ENCODE results near the gene SLIT3.
"Not testable (repeated sequence)": the region's sequence is repeated elsewhere in the genome, so short reads cannot be mapped to it uniquely, and the experiment has no call there.

Gene SLIT3

GRCh38 chr5:169152453-169152852 lies 148.5 kb downstream of the SLIT3 start:
- Mint-ChIP-seq H3K27me3 (no peaks in the 10 kb centered on the region), H3K36me3 (no peaks in the 10 kb centered on the region), H3K27ac (no peak overlapping the region), H3K4me3 (no peak overlapping the region), H3K4me1 (no peaks in the 10 kb centered on the region), H3K9me3 (no peaks in the 10 kb centered on the region)
- no peak for DNase-seq
- CTCF ChIA-PET, result no interaction called here

GRCh38 chr5:169151051-169151805 lies 149.7 kb downstream of the SLIT3 start:
- no peaks in the 10 kb centered on the region for H3K36me3 Mint-ChIP-seq
- no peaks in the 10 kb centered on the region for H3K4me1 Mint-ChIP-seq

GRCh38 chr5:169150108-169150507 lies 150.8 kb downstream of the SLIT3 start:
- Mint-ChIP-seq H3K27me3 (no peaks in the 10 kb centered on the region), H3K27ac (no peak overlapping the region)
- CTCF ChIA-PET, result no interaction called here

More at GRCh38 chr5:169151051-169151805, 149.7 kb downstream of the SLIT3 start:
- no peaks in the 10 kb centered on the region for H3K9me3 Mint-ChIP-seq
- no peak overlapping the region for H3K4me3 Mint-ChIP-seq
- CTCF ChIA-PET, result no interaction called here
- no peak overlapping the region for H3K27ac Mint-ChIP-seq
- DNase-seq, result no peak
- H3K27me3 Mint-ChIP-seq, result no peaks in the 10 kb centered on the region

GRCh38 chr5:169149317-169149716 lies 151.6 kb downstream of the SLIT3 start:
- Mint-ChIP-seq H3K36me3 (no peaks in the 10 kb centered on the region), H3K4me1 (no peaks in the 10 kb centered on the region), H3K27ac (no peak overlapping the region), H3K27me3 (no peaks in the 10 kb centered on the region), H3K9me3 (no peaks in the 10 kb centered on the region), H3K4me3 (no peak overlapping the region)
- CTCF ChIA-PET, result no interaction called here
- no peak for DNase-seq

More at GRCh38 chr5:169150108-169150507, 150.8 kb downstream of the SLIT3 start:
- DNase-seq, result no peak
- H3K4me1 Mint-ChIP-seq, result no peaks in the 10 kb centered on the region
- no peak overlapping the region for H3K4me3 Mint-ChIP-seq
- no peaks in the 10 kb centered on the region for H3K9me3 Mint-ChIP-seq
- no peaks in the 10 kb centered on the region for H3K36me3 Mint-ChIP-seq

GRCh38 chr5:169148138-169148740 lies 152.7 kb downstream of the SLIT3 start:
- no peaks in the 10 kb centered on the region for H3K27me3 Mint-ChIP-seq
- CTCF ChIA-PET, result no interaction called here
- no peaks in the 10 kb centered on the region for H3K4me1 Mint-ChIP-seq

GRCh38 chr5:169147534-169147933 lies 153.4 kb downstream of the SLIT3 start:
- CTCF ChIA-PET, result no interaction called here

More at GRCh38 chr5:169148138-169148740, 152.7 kb downstream of the SLIT3 start:
- no peak overlapping the region for H3K27ac Mint-ChIP-seq
- H3K36me3 Mint-ChIP-seq, result no peaks in the 10 kb centered on the region
- no peaks in the 10 kb centered on the region for H3K9me3 Mint-ChIP-seq
- no peak for DNase-seq
- H3K4me3 Mint-ChIP-seq, result no peak overlapping the region

GRCh38 chr5:169146158-169146557 lies 154.8 kb downstream of the SLIT3 start:
- Mint-ChIP-seq H3K27me3 (no peaks in the 10 kb centered on the region), H3K36me3 (no peaks in the 10 kb centered on the region), H3K4me1 (no peaks in the 10 kb centered on the region), H3K9me3 (no peaks in the 10 kb centered on the region), H3K4me3 (no peak overlapping the region), H3K27ac (no peak overlapping the region)
- DNase-seq, result no peak
- CTCF ChIA-PET, result no interaction called here

More at GRCh38 chr5:169147534-169147933, 153.4 kb downstream of the SLIT3 start:
- Mint-ChIP-seq H3K9me3 (no peaks in the 10 kb centered on the region), H3K36me3 (no peaks in the 10 kb centered on the region), H3K27me3 (no peaks in the 10 kb centered on the region), H3K4me3 (no peak overlapping the region), H3K27ac (no peak overlapping the region), H3K4me1 (no peaks in the 10 kb centered on the region)
- no peak for DNase-seq

GRCh38 chr5:169142264-169142970 lies 158.5 kb downstream of the SLIT3 start:
- Mint-ChIP-seq H3K27me3 (no peaks in the 10 kb centered on the region), H3K4me3 (no peak overlapping the region), H3K4me1 (no peaks in the 10 kb centered on the region), H3K36me3 (no peaks in the 10 kb centered on the region), H3K9me3 (no peaks in the 10 kb centered on the region), H3K27ac (no peak overlapping the region)
- no peak for DNase-seq
- CTCF ChIA-PET, result interaction anchor here (0.5 kb wide), 1 partner anchor 437 kb away, joined by 3 read pairs; no protein-coding TSS in a partner anchor

GRCh38 chr5:169140215-169140614 lies 160.7 kb downstream of the SLIT3 start:
- CTCF ChIA-PET, H3K9me3 Mint-ChIP-seq, DNase-seq, H3K27ac Mint-ChIP-seq, H3K27me3 Mint-ChIP-seq, H3K4me1 Mint-ChIP-seq, H3K4me3 Mint-ChIP-seq, H3K36me3 Mint-ChIP-seq: not testable (repeated sequence)

- no peak for DNase-seq
- H3K9me3 Mint-ChIP-seq, result no peaks in the 10 kb centered on the region
- H3K27ac Mint-ChIP-seq, result no peak overlapping the region
- no peaks in the 10 kb centered on the region for H3K36me3 Mint-ChIP-seq
- H3K4me3 Mint-ChIP-seq, result no peak overlapping the region
- H3K27me3 Mint-ChIP-seq, result no peaks in the 10 kb centered on the region
- CTCF ChIA-PET, result no interaction called here
- H3K4me1 Mint-ChIP-seq, result no peaks in the 10 kb centered on the region
Observed at GRCh38 chr5:169139480-169140050, 161.4 kb downstream of the SLIT3 start.

GRCh38 chr5:169133531-169133930 lies 167.4 kb downstream of the SLIT3 start:
- peaks cover 10% of the 10 kb centered on the region for H3K27me3 Mint-ChIP-seq
- H3K9me3 Mint-ChIP-seq, result no peaks in the 10 kb centered on the region
- H3K4me3 Mint-ChIP-seq, result no peak overlapping the region
- CTCF ChIA-PET, result no interaction called here
- H3K4me1 Mint-ChIP-seq, result no peaks in the 10 kb centered on the region
- DNase-seq, result no peak
- H3K27ac Mint-ChIP-seq, result peak overlapping the region; percentile 6
- H3K36me3 Mint-ChIP-seq, result no peaks in the 10 kb centered on the region

GRCh38 chr5:169132302-169132660 lies 168.7 kb downstream of the SLIT3 start:
- H3K4me3 Mint-ChIP-seq, result no peak overlapping the region
- CTCF ChIA-PET, result no interaction called here
- H3K4me1 Mint-ChIP-seq, result no peaks in the 10 kb centered on the region
- H3K9me3 Mint-ChIP-seq, result no peaks in the 10 kb centered on the region
- no peaks in the 10 kb centered on the region for H3K36me3 Mint-ChIP-seq
- DNase-seq, result no peak
- H3K27me3 Mint-ChIP-seq, result peaks cover 10% of the 10 kb centered on the region
- no peak overlapping the region for H3K27ac Mint-ChIP-seq

- CTCF ChIA-PET, result no interaction called here
- Mint-ChIP-seq H3K4me3 (no peak overlapping the region), H3K27me3 (peaks cover 10% of the 10 kb centered on the region), H3K9me3 (no peaks in the 10 kb centered on the region), H3K27ac (no peak overlapping the region), H3K4me1 (no peaks in the 10 kb centered on the region), H3K36me3 (no peaks in the 10 kb centered on the region)
- DNase-seq, result no peak
Observed at GRCh38 chr5:169131616-169132301, 169.2 kb downstream of the SLIT3 start.

GRCh38 chr5:169128679-169129078 lies 172.3 kb downstream of the SLIT3 start:
- no peak for DNase-seq
- Mint-ChIP-seq H3K36me3 (no peaks in the 10 kb centered on the region), H3K27ac (no peak overlapping the region), H3K4me1 (no peaks in the 10 kb centered on the region), H3K27me3 (peaks cover 5% of the 10 kb centered on the region), H3K4me3 (no peak overlapping the region), H3K9me3 (no peaks in the 10 kb centered on the region)
- CTCF ChIA-PET, result no interaction called here

Measured in activated naive CD4-positive, alpha-beta T cell treated with anti-CD3 and anti-CD28 coated beads, Interleukin-2, amount 10 ng/mL, durations not matched to agents 7 days and 5 days (primary cell).